ENCODE results near the gene ALPG. TPM values are rescaled to one million over a fixed set of nuclear protein-coding genes. Genes with fewer than 3 reads are reported as not detected.

Gene ALPG
- total RNA-seq, 1 experiment from 2014 or later, result 0.10 TPM

DNA sequence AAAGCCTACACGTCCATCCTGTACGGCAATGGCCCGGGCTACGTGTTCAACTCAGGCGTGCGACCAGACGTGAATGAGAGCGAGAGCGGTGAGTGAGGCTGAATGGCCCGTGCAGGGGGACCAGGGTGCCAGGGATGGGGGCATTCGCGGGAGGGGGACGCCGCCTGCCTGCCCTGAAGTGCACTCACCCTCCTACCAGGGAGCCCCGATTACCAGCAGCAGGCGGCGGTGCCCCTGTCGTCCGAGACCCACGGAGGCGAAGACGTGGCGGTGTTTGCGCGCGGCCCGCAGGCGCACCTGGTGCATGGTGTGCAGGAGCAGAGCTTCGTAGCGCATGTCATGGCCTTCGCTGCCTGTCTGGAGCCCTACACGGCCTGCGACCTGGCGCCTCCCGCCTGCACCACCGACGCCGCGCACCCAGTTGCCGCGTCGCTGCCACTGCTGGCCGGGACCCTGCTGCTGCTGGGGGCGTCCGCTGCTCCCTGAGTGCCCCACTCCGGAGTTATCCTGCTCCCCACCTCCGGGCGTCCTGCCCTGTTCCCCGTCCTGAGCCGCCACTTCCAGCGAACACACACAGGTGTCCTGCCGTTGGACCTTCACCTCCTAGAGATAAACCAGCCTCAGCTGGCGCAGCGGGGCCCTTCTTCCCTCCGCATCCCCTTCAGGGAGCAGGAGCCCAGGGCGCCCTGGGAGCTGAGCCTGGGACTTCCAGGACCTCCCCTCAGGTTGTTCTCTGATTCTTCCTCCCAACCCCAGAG is 52.2 kb downstream of the ALPG start:
- intact Hi-C loops (cut with micrococcal nuclease), result no loop called here
- H3K9me3 ChIP-seq (ENCODE audit: control insufficient read depth in 1 of 2, insufficient read depth in 1 of 2, low read depth in 1 of 2, low read length in 2 of 2), result no peaks in the 10 kb centered on the region
- H2AFZ ChIP-seq (ENCODE audit: low read depth, low read length, poor library complexity, severe bottlenecking), result no peak overlapping the region
- no peaks in the 10 kb centered on the region for H3K36me3 ChIP-seq (ENCODE audit: control insufficient read depth in 1 of 2, insufficient read depth in 2 of 2, low read length in 2 of 2)
- no peaks in the 10 kb centered on the region for H4K20me1 ChIP-seq (ENCODE audit: insufficient read depth)
- H3K79me2 ChIP-seq (ENCODE audit: insufficient read depth, low read length), result no peaks in the 10 kb centered on the region
- no peak for ATAC-seq
- no peaks in the 10 kb centered on the region for H3K9me2 ChIP-seq (ENCODE audit: insufficient read depth)
- CTCF ChIA-PET, result no interaction called here
- DNase-seq (ENCODE audit: low read depth, low spot score), result no peak
- TF ChIP-seq, protein P1, sequence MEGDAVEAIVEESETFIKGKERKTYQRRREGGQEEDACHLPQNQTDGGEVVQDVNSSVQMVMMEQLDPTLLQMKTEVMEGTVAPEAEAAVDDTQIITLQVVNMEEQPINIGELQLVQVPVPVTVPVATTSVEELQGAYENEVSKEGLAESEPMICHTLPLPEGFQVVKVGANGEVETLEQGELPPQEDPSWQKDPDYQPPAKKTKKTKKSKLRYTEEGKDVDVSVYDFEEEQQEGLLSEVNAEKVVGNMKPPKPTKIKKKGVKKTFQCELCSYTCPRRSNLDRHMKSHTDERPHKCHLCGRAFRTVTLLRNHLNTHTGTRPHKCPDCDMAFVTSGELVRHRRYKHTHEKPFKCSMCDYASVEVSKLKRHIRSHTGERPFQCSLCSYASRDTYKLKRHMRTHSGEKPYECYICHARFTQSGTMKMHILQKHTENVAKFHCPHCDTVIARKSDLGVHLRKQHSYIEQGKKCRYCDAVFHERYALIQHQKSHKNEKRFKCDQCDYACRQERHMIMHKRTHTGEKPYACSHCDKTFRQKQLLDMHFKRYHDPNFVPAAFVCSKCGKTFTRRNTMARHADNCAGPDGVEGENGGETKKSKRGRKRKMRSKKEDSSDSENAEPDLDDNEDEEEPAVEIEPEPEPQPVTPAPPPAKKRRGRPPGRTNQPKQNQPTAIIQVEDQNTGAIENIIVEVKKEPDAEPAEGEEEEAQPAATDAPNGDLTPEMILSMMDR (IDR thresholded peaks at IDR 0.05 in 2 of 3, conservative IDR thresholded peaks at IDR 0.05 in 1 of 3; ENCODE audit: borderline replicate concordance in 1 of 3, insufficient read depth in 1 of 3, low read depth in 2 of 3, low read length in 2 of 3), result no peak
- TF ChIP-seq FOSL1 (IDR thresholded peaks at IDR 0.05; ENCODE audit: low read depth) (no peak), ZNF274 (IDR thresholded peaks at IDR 0.05; ENCODE audit: low read depth, low read length) (no peak), SP1 (IDR thresholded peaks at IDR 0.05; ENCODE audit: low read depth) (no peak), SIN3A (IDR thresholded peaks at IDR 0.05; ENCODE audit: low read depth) (no peak), ELF1 (IDR thresholded peaks at IDR 0.05; ENCODE audit: borderline replicate concordance, low read depth) (no peak), TCF7L2 (IDR thresholded peaks at IDR 0.05; ENCODE audit: borderline replicate concordance, extremely low read depth, insufficient read depth, insufficient read length) (no peak), POLR2A (IDR thresholded peaks at IDR 0.05; ENCODE audit: borderline replicate concordance, extremely low read depth, insufficient read depth, insufficient read length) (no peak), CBX3 (IDR thresholded peaks at IDR 0.05; ENCODE audit: low read depth) (no peak), SRF (IDR thresholded peaks at IDR 0.05; ENCODE audit: low read depth) (no peak)
- TF ChIP-seq, protein P2, sequence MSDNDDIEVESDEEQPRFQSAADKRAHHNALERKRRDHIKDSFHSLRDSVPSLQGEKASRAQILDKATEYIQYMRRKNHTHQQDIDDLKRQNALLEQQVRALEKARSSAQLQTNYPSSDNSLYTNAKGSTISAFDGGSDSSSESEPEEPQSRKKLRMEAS (IDR thresholded peaks at IDR 0.05), result no peak
- H3K4me3 ChIP-seq (replicated peaks in 1 of 2; ENCODE audit: low read depth in 1 of 2, low read length in 2 of 2), result no peak overlapping the region
- no peak overlapping the region for H3K9ac ChIP-seq (ENCODE audit: low read length)
- no peak overlapping the region for H3K27ac ChIP-seq (ENCODE audit: low read depth, low read length)
- RAD21 ChIA-PET (ENCODE audit: low non-redundant PET in 1 of 2, low total read pairs in 2 of 2, uncharacterized antibody in 2 of 2, unreplicated experiment in 2 of 2), result no interaction called here
- H3K4me2 ChIP-seq (ENCODE audit: low read length), result no peak overlapping the region
- H3K27me3 ChIP-seq (ENCODE audit: insufficient read depth, low read length), result no peaks in the 10 kb centered on the region; the same call in 1 of the 2 replicates
- no peaks in the 10 kb centered on the region for H3K4me1 ChIP-seq (ENCODE audit: control insufficient read depth in 1 of 2, insufficient read depth in 2 of 2, low read length in 2 of 2)
- no TSS peak for BruUV-seq (replicated peaks)
- POLR2A ChIA-PET, result no interaction called here

Measured in HCT116 (cell line).